GM21360 (cell line): Measurements from ENCODE around the gene PLAU.
"Not testable (repeated sequence)": the region's sequence is repeated elsewhere in the genome, so short reads cannot be mapped to it uniquely, and the experiment has no call there.

ENCODE experiments used
- ATAC-seq: cut with Tn5 transposase; IDR thresholded peaks from one replicate; pipeline ENCODE4 v1.9.1; 2021; ENCODE audit warnings: mild to moderate bottlenecking, moderate library complexity; ENCODE audit not compliant: unreplicated experiment

The PLAU gene

GRCh38 chr10:73895381-73895780, 15.6 kb upstream of the PLAU start:
- ATAC-seq: not testable (repeated sequence)

DNA sequence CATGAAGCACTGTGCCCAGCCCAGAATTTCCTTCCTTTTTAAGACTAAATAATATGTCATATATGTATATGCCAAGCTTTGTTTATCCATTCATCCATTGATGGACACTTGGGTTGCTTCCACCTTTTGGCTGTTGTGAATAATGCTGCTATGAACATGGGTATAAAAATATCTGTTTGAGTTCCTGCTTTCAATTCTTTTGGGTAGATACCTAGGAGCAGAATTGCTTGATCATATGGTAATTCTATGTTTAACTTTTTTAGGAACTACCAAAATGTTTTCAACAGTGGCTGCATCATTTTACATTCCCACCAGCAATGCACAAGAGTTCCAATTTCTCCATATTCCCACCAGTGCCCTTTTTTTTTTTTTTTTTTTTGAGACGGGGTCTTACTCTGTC, 13.2 kb upstream of the PLAU start:
- ATAC-seq: no peak

GRCh38 chr10:73898730-73899410, 12.1 kb upstream of the PLAU start:
- ATAC-seq: no peak

- ATAC-seq: no peak
These were observed 11.5 kb upstream of the PLAU start for GRCh38 chr10:73899423-73899822.

GRCh38 chr10:73900064-73900463, 10.9 kb upstream of the PLAU start:
- ATAC-seq: no peak

DNA sequence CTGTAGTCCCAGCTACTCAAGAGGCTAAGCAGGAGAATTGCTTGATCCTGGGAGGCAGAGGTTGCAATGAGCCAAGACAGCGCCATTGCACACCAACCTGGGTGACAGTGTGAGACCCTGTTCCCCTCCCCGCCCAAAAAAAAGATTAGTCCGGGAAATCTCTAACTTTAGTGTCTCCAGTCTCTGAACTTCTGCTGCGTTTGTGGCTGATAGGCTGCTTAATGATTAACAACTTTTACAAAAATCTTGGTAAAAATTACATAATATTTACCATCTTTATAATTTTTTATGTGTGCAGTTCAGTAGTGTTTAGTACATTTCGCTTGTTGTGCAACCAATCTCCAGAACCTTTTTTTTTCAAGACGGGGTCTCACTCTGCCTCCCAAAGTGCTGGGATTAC, 9.7 kb upstream of the PLAU start:
- no peak for ATAC-seq

- ATAC-seq: no peak
These were observed 8.6 kb upstream of the PLAU start for GRCh38 chr10:73902351-73902750.

GRCh38 chr10:73905256-73906020, 5.5 kb upstream of the PLAU start:
- ATAC-seq: no peak

GRCh38 chr10:73906524-73907447, 4.1 kb upstream of the PLAU start:
- no peak for ATAC-seq

GRCh38 chr10:73907841-73908517, 3.0 kb upstream of the PLAU start:
- ATAC-seq: no peak

GRCh38 chr10:73908853-73909539, 1.9 kb upstream of the PLAU start:
- peak; percentile 51 for ATAC-seq

GRCh38 chr10:73909540-73910115, 1.3 kb upstream of the PLAU start:
- ATAC-seq: no peak

GRCh38 chr10:73910401-73910763, 550 bp upstream of the PLAU start:
- ATAC-seq: no peak

DNA sequence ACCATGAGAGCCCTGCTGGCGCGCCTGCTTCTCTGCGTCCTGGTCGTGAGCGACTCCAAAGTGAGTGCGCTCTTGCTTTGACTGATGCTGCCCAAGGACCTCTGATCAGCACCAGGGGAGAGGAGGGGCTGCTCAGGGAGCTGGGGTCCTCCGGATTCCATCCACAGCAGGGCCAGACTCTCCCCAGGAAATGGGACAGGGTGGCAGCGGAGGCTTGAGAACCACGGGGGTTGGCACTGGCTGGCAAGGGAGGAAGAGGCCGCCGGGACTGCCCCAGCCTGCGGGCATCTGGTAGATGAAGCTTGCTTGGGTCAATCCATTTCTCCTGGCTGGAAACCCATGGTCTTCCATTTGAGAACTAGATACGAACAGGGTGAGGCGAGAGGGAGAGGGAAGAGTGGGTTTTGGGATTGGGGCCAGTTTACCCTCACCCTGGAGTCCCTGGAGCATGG, 647 bp downstream of the PLAU start:
- no peak for ATAC-seq

DNA sequence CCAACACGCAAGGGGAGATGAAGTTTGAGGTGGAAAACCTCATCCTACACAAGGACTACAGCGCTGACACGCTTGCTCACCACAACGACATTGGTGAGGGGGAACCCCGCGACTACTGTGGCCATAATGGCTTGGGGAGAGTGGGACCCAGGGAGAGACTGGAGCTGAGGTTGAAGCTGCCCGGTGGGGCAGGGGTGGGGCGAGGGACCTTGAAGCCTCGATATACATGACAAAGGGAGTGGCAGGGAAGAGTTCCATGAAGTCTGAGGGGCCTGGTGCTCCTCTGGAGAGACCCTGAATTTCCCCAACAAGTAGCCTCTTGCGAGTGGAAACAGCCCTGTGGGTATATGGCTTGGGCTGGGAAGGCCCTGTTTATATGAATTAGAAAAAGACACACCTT, 3.1 kb downstream of the PLAU start:
- ATAC-seq: no peak

- no peak for ATAC-seq
These were observed 4.4 kb downstream of the PLAU start for GRCh38 chr10:73915206-73915851.

DNA sequence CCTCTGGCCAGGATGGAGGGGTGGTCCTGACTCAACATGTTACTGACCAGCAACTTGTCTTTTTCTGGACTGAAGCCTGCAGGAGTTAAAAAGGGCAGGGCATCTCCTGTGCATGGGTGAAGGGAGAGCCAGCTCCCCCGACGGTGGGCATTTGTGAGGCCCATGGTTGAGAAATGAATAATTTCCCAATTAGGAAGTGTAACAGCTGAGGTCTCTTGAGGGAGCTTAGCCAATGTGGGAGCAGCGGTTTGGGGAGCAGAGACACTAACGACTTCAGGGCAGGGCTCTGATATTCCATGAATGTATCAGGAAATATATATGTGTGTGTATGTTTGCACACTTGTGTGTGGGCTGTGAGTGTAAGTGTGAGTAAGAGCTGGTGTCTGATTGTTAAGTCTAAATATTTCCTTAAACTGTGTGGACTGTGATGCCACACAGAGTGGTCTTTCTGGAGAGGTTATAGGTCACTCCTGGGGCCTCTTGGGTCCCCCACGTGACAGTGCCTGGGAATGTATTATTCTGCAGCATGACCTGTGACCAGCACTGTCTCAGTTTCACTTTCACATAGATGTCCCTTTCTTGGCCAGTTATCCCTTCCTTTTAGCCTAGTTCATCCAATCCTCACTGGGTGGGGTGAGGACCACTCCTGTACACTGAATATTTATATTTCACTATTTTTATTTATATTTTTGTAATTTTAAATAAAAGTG, 6.0 kb downstream of the PLAU start:
- no peak for ATAC-seq

- ATAC-seq: no peak
These were observed 6.8 kb downstream of the PLAU start for GRCh38 chr10:73917566-73918305.
